ENCODE results near the gene POLR1E. TPM values are rescaled to one million over a fixed set of nuclear protein-coding genes. Genes with fewer than 3 reads are reported as not detected.

Gene POLR1E
- total RNA-seq, 1 experiment from 2014 or later, result 21.8 TPM

GRCh38 chr9:37495571-37495970 is 9.8 kb downstream of the POLR1E start:
- no peak overlapping the region for H3K4me2 ChIP-seq
- no peaks in the 10 kb centered on the region for H3K9me2 ChIP-seq (ENCODE audit: insufficient read depth)
- intact Hi-C loops (cut with micrococcal nuclease; ENCODE audit: unreplicated experiment), result no loop called here
- DNase-seq, result no peak
- ChIA-PET POLR2A (ENCODE audit: unreplicated experiment) (no interaction called here), CTCF (no interaction called here)
- no peak overlapping the region for H2AFZ ChIP-seq
- no peaks in the 10 kb centered on the region for H3K9me3 ChIP-seq (ENCODE audit: insufficient read depth, low read depth)
- H3K4me1 ChIP-seq (replicated peaks; ENCODE audit: insufficient read depth), result no peaks in the 10 kb centered on the region
- H4K20me1 ChIP-seq (ENCODE audit: insufficient read depth), result no peaks in the 10 kb centered on the region
- H3K4me3 ChIP-seq, result no peak overlapping the region
- H3F3A ChIP-seq (ENCODE audit: insufficient read depth, low read depth), result no peaks in the 10 kb centered on the region
- H3K27ac ChIP-seq, result no peak overlapping the region
- H3K36me3 ChIP-seq (ENCODE audit: low read depth), result no peaks in the 10 kb centered on the region
- H3K27me3 ChIP-seq (ENCODE audit: insufficient read depth, low read depth), result no peaks in the 10 kb centered on the region
- TF ChIP-seq, protein P1, sequence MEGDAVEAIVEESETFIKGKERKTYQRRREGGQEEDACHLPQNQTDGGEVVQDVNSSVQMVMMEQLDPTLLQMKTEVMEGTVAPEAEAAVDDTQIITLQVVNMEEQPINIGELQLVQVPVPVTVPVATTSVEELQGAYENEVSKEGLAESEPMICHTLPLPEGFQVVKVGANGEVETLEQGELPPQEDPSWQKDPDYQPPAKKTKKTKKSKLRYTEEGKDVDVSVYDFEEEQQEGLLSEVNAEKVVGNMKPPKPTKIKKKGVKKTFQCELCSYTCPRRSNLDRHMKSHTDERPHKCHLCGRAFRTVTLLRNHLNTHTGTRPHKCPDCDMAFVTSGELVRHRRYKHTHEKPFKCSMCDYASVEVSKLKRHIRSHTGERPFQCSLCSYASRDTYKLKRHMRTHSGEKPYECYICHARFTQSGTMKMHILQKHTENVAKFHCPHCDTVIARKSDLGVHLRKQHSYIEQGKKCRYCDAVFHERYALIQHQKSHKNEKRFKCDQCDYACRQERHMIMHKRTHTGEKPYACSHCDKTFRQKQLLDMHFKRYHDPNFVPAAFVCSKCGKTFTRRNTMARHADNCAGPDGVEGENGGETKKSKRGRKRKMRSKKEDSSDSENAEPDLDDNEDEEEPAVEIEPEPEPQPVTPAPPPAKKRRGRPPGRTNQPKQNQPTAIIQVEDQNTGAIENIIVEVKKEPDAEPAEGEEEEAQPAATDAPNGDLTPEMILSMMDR (conservative IDR thresholded peaks at IDR 0.05), result no peak
- no peaks in the 10 kb centered on the region for H3K79me2 ChIP-seq (ENCODE audit: low read depth)
- BruUV-seq (replicated peaks), result no TSS peak

GRCh38 chr9:37496020-37496419 is 10.3 kb downstream of the POLR1E start:
- TF ChIP-seq, protein P1 (conservative IDR thresholded peaks at IDR 0.05), result no peak
- no peak for TF ChIP-seq EZH2 (IDR thresholded peaks at IDR 0.05; ENCODE audit: low read depth)
- H3K4me1 ChIP-seq (replicated peaks; ENCODE audit: insufficient read depth), result no peaks in the 10 kb centered on the region
- intact Hi-C loops (cut with micrococcal nuclease; ENCODE audit: unreplicated experiment), result no loop called here
- no peak overlapping the region for H2AFZ ChIP-seq
- no peaks in the 10 kb centered on the region for H4K20me1 ChIP-seq (ENCODE audit: insufficient read depth)
- H3K36me3 ChIP-seq (ENCODE audit: low read depth), result no peaks in the 10 kb centered on the region
- no peak overlapping the region for H3K4me3 ChIP-seq
- no peaks in the 10 kb centered on the region for H3K9me3 ChIP-seq (ENCODE audit: insufficient read depth, low read depth)
- BruUV-seq (replicated peaks), result no TSS peak
- DNase-seq, result no peak
- H3K9me2 ChIP-seq (ENCODE audit: insufficient read depth), result no peaks in the 10 kb centered on the region
- no peaks in the 10 kb centered on the region for H3F3A ChIP-seq (ENCODE audit: insufficient read depth, low read depth)
- H3K79me2 ChIP-seq (ENCODE audit: low read depth), result no peaks in the 10 kb centered on the region
- CTCF ChIA-PET, result no interaction called here
- no peak overlapping the region for H3K4me2 ChIP-seq
- POLR2A ChIA-PET (ENCODE audit: unreplicated experiment), result no interaction called here
- no peak overlapping the region for H3K27ac ChIP-seq
- no peaks in the 10 kb centered on the region for H3K27me3 ChIP-seq (ENCODE audit: insufficient read depth, low read depth)

- intact Hi-C loops (cut with micrococcal nuclease; ENCODE audit: unreplicated experiment), result no loop called here
- POLR2A ChIA-PET (ENCODE audit: unreplicated experiment), result no interaction called here
Measured at GRCh38 chr9:37497320-37497719, 11.6 kb downstream of the POLR1E start.

More at GRCh38 chr9:37497320-37497719, 11.6 kb downstream of the POLR1E start:
- Histone ChIP-seq H3K4me2 (no peak overlapping the region), H3K36me3 (ENCODE audit: low read depth) (no peaks in the 10 kb centered on the region), H4K20me1 (ENCODE audit: insufficient read depth) (no peaks in the 10 kb centered on the region), H3K4me1 (replicated peaks; ENCODE audit: insufficient read depth) (no peaks in the 10 kb centered on the region), H3K9me2 (ENCODE audit: insufficient read depth) (no peaks in the 10 kb centered on the region), H3F3A (ENCODE audit: insufficient read depth, low read depth) (no peaks in the 10 kb centered on the region), H3K79me2 (ENCODE audit: low read depth) (no peaks in the 10 kb centered on the region), H2AFZ (no peak overlapping the region), H3K4me3 (no peak overlapping the region), H3K27ac (no peak overlapping the region), H3K27me3 (ENCODE audit: insufficient read depth, low read depth) (no peaks in the 10 kb centered on the region), H3K9me3 (ENCODE audit: insufficient read depth, low read depth) (no peaks in the 10 kb centered on the region)
- no TSS peak for BruUV-seq (replicated peaks)
- no peak for DNase-seq
- no peak for TF ChIP-seq EZH2 (IDR thresholded peaks at IDR 0.05; ENCODE audit: low read depth)
- TF ChIP-seq, protein P1 (conservative IDR thresholded peaks at IDR 0.05), result no peak
- CTCF ChIA-PET, result no interaction called here
